A172 (cell line): ENCODE data around the gene AK8. TPM values are rescaled to one million over a fixed set of nuclear protein-coding genes. Genes with fewer than 3 reads are reported as not detected.

ENCODE experiments used
- DNase-seq: peaks from one replicate; pipeline ENCODE4 v3.0.0-alpha.2; 2015; ENCODE audit warnings: low spot score
- total RNA-seq: library from RNA; depleted of rRNA; stranded (reverse); fragments of >200 nt; shearing (Covaris generic); gene quantifications from 2 replicates; pipeline ENCODE4 v1.2.3, GENCODE V29; 2014

Gene AK8
- total RNA-seq, 1 experiment from 2014 or later, result 0.90 TPM

GRCh38 chr9:132825430-132825829 is 52.7 kb downstream of the AK8 start:
- no peak for DNase-seq

GRCh38 chr9:132824951-132825350 is 53.1 kb downstream of the AK8 start:
- DNase-seq, result no peak

GRCh38 chr9:132824151-132824550 is 53.9 kb downstream of the AK8 start:
- DNase-seq, result no peak

- DNase-seq, result no peak
These were observed 54.5 kb downstream of the AK8 start for GRCh38 chr9:132823370-132824145.

DNA sequence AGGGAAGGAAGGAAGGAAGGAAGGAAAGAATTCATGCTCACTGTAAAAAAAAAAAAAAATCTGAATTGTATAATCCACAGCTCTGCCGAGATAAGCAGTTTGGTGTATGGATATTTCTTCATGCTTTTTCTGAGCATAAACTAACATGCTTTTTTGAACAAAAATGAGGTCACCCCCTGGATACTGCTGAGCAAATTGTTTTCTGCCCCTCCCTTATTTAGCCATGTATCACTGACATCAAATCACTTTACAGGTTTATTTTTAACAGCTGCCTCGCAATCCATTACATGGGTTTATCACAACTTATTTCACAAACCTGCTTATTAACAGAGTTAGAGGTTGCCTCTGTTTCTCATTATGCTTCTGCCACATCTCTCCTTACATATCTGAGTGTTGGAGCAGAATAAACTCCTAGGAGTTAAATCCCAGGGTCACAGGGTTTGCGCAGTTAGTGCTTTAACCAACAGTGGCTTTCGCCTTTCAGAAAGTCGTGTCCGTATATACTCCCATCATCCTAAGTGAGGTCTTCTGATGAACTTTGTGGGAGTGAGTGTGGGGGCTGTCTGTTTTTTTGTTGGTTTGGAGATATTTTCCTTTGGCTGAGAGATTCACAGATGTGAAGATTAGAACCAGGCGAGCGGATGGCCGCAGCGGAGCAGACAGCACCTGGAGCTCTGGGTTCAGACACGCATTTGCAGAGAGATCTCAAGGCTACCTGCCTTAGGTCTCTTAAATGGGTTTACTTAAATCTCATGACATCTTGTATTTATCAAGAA is 57.7 kb downstream of the AK8 start:
- DNase-seq, result no peak

DNA sequence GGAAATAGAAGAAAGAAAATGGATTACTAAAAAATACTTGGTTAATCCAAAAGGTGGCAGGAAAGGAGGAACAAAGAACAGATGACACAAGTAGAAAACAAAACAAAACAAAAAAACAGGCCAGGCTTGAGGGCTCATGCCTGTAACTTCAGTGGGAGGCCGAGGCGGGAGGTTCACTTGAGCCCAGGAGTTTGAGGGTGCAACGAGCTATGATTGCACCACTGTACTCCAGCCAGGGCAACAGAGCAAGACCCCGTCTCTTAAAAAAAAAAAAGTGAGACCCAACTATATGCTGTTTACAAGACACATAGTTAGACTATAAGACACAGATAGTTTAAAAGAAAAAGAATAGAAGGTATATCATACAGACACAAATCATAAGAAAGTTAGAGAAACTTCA is 59.5 kb downstream of the AK8 start:
- DNase-seq, result no peak

- no peak for DNase-seq
These were observed 63.1 kb downstream of the AK8 start for GRCh38 chr9:132814937-132815336.

DNA sequence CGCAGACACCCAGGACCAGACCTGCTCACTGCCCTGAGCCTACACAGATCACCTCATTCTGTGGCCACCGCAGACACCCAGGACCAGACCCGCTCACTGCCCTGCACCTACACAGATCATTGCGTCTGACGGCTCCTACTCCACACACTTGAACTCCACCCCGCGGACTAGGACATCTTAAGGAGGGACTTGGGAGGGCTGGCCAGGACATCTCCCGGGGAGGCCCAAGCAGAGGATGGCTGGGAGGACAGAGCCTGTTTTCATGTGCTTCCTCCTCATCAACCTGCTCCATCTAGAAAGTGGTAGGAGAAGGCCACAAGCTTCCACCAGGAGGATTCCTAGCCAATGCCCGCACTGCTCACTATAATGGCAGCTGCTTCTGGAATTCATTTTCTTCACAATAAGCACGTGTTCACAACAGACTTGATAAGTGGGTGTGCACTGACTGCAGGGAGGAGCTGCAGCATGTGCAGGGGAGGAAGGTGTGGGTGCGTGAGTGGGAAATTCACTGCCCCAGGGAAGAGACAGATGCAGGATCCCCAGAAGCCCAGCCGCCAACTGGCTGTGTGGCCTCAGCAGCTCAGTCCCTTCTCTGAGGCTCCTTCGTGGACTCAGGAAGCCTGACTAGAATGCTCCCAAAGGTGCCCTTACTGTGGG is 64.8 kb downstream of the AK8 start:
- DNase-seq, result no peak

DNA sequence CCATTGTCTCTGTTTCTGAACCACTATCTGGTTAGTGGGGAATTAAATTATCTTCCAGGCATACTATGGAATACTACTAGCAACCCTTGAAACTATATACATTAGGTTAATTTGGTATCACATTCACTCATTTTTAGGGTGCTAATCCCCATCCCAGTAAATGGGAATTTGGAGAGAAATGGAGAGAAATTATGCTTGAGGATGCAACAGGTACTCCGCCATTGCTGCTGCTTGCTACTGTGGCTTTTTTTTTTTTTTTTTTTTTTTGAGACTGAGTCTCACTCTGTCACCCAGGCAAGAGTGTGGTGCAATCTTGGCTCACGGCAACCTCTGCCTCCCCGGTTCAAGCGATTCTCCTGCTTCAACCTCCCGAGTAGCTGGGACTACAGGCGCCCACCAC is 66.1 kb downstream of the AK8 start:
- no peak for DNase-seq

DNA sequence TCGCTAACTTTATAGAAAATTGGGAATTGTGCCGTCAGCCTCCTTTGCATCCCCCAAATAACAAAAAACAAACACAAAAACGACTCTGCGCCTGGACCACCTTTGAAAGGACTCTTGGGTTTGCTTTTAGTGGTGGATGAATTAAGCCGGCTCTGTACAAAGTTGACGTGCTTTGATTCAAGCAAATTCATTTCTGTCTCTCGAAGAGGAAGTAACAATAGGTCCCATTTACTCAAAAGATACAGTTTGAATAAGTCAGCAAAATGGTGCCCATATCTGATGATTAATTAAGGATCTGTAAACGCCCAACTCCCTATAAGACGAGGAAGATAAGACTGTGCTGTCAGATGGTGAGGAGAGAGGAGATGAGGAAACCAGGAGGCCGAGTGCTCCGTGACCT is 67.8 kb downstream of the AK8 start:
- DNase-seq, result no peak

DNA sequence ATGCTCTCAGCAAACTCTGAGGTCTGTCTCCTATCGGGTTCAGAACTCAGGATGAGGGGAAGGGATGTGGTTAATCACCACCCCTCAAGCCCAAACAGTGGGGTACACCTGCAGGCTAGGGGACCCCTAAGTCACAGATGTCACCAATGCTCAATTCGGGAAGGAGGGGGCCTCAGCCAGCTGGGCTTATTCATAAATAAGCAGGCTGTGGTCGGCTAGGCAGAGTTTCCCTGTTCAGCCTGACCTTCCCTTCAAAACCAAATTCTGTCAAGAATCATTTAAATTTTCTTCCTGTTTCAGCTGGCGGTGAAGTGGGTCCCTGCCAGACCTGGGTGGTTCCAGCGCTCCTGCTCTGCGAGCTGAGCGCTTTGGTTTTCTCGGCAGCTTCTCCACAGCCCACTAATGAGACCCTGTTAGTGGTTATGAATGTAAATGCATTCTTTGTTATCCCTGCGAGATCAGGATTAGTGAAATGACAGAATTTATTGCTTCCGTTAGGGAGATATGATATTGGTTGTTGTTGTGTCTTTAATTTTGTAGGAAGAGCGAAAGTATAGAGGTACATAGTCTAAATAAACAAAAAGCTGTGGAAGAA is 68.3 kb downstream of the AK8 start:
- no peak for DNase-seq

DNA sequence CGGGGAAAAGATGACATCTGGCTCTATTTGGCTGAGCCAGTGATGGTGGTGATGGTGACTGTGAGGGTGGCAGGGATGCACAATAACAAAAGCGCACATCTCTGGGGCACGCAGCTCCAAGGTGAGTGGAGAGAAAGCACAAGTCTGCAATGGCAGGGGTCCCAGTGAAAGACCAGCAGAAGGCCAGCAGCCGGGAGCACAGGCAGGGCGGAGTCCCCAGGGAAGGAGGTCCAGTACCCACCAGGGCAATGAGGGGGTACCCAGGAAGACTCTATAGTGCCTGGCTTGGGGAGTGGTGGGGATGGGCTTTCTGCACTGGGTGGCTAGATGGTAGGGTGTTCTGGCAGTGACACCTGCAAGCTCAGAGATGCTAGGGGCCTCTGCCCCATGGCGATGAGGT is 69.4 kb downstream of the AK8 start:
- no peak for DNase-seq

DNA sequence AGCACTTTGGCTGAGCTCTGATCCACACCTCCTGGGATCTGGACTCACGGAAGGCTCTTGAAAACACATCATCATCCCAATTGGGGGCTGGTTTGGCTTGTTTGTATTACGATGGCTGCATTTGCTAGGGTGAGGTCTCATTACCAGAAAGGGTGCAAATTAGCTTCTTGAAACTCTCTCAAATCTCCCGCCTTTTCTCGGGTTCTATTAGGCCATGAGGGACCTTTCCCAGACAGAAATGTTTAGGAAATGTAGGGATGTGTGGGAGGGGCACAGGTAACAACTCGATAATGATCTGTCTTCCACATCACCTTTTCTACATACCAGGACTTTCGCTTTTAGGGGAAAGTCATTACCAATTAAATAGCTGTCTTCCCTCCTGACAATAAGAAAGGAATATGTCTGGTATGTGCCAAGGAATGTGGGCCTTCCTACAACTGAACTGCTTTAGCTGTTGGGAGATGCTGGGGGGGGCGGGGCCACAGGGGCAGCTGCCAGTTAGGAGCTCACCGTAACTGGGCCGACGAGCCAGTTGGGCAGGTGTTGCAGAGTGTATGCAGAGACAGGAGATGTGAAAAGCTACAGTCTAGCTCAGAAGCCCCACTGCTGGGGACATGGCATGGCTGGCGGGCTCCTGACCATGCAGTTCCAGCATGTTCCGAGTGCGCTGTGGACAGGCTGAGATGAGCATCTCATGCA is 71.2 kb downstream of the AK8 start:
- DNase-seq, result no peak

DNA sequence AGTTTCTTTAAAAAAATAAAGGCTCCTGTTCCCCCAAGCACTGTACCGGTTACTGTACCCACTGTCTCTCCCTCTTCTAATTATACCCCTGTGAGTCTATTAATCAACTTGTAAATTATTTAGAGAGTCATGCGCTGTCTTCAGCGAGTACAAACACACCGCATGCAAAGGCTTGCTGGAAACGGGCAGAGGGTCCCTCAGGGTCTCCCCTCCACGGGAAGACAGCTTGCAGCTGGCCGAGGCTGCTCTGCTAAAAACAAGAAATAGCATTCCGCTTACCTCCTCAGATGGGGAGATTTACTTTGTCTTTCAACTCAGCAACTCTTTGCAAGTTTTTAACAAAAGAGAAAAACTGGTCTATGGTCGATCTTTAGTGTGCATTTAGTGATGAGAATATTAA is 71.8 kb downstream of the AK8 start:
- no peak for DNase-seq

- no peak for DNase-seq
These were observed 73.3 kb downstream of the AK8 start for GRCh38 chr9:132804576-132805295.

DNA sequence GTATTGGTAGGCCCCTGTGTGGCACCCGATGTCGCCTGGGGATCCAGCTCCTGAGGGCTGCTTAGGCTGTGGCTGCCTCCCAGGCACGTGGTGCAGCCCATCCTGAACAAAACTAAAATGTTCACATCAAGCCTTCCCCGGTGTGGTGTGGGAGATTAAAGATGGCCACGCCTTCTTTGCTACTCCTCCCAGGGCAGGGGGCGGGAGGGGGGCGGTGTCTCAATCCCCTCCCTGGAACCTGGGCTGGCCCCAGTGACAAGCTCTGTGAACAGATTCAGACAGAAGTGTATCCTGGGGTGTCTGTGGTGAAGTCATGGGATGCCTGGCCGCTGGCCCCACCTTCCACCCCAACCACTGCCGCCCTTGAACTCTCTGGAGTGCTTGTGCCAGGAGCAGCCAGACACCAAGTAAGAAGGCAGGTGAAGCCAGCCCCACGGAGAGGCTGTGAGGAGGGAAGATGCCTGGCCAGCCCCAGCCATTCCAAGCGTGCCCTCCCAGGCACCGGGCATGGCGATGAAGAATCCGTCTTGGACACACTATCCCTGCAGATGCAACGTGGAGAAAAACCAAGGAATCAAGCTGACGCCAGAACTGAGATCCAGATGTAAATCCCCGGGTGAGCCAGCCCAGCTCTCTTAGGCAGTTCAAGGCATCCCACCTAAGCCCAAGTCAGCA is 75.8 kb downstream of the AK8 start:
- peak; percentile 21 for DNase-seq

- no peak for DNase-seq
These were observed 76.4 kb downstream of the AK8 start for GRCh38 chr9:132801659-132802058.

DNA sequence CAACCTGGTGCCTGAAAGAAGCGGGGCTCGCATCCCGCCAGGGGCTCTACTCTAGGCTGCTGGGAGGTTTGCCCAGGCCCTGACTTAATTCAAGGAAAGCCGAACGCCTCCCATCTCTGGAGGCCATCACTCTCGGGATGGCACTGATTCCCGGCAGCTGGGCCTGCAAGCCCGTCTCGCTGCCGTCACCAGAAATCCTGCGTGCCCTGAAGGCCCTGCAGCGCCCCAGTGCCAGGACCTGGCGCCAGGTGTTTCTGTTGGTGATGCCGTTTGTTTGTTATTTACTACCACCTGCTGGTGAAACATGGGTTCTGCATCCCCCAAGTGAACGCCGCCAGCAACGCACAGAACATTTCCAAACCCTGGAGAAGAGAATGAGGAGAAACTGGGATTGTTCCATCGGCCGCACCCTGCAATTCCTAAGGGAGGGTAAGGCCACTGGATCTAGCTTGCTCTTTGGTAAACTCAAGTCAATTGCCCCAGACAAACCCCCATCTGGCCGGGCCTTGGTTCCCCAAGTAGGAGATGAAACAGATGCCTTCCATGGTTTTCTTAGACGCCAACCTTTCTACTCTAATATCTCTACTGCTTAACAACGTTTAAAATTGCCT is 77.9 kb downstream of the AK8 start:
- peak; percentile 67 for DNase-seq

DNA sequence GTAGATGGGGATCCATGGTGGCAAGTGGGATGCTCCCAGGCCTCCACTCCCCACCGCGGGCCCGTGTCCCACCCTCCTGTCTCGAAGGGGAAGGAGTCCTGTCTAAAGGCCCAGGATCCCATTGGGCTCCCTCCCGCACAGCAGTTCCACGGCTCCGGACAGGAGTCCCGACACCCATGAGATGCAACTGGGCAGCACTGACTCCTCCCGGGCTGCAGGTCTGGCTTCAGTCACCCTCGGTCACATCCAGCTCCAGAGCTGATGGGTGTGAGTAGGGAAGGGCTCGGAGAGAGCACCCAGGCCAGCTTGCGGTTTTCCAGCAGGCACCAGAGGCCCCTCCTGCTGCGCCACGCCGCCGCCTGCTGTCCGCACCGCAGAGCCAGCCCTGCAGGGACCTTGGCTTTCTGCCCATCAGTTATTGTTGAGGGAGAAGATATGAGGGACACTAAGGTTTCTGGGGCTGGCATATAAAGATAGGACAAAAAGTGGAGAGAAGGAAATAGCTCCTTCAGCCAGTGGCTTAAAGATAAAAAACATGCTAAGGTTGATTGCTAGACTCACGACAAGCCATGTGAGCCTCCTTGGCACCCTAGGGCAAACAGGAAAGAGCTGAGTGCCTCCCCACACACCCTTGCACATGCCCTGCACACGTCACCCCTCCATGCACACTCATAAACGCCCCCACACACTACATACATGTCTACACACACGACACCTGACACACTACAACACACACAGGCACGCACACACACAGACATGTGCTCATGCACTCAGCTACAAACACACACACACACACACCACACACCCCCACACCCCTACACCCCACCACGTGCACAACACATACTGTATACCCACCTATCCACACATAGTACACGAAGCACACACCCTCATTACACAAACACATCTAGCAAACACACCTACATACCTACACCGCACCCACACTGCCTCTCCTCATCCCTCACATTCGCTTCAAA is 79.0 kb downstream of the AK8 start:
- peak; percentile 87 for DNase-seq
